NCI-H524 treated with DMSO at 0.1 percent for 48 hours (cell line): ENCODE measurements around the gene GRB10.
A peak's percentile ranks its signal among the peaks of the same experiment; 100 is the strongest.
"Not testable (repeated sequence)": the region's sequence is repeated elsewhere in the genome, so short reads cannot be mapped to it uniquely, and the experiment has no call there.

Experiments used
- DNase-seq: peaks from one replicate; lab custom pipeline; 2025; lab: John Stamatoyannopoulos, UW

GRB10 gene

DNA sequence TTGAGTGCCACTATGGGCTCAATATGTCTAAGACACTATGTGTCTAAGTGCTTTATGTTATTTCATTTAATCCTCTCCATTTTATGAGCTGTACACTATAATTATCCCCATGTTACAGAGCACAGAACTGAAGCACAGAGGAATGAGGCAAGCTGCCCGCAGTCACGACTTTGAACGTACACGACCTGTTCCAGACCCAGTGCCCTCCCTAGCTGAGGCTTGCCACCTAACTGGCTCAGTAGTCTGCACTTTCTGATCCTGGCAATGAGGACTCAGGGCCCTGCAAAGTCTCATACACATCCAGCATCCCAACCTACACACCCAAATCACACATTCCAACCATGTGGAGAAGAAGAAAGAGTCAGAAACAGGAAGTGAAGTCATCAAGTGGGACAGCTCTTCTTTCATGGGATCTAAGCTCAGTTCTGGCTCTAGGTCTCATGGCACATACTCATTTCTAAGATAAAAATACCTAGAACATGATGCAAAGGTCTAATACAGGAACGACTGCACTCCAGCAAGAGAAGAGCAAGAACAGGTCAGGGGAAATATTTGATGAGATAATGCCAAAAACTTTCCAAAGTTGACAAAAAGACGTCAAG is 175.1 kb downstream of the GRB10 start:
- no peak for DNase-seq

DNA sequence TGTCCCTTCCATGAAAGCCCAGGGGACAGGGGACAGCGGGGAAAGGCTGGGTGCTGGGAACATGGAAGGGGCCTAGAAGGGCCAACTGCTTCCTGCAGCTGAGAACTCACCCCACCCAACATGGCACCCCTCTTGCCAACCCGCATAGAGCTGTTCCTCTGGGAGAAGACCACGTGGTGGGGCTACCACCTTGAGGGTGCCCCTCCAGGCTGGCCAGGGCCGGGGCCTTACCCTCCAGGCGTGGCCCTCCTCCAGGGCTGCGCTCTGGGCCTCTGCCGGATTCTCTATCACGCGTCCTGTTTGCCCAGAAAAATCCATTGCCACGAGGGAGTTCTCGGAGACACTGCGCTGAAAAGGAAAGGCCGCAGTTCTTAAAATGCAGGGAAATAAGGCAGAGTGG is 177.6 kb downstream of the GRB10 start:
- DNase-seq: no peak

DNA sequence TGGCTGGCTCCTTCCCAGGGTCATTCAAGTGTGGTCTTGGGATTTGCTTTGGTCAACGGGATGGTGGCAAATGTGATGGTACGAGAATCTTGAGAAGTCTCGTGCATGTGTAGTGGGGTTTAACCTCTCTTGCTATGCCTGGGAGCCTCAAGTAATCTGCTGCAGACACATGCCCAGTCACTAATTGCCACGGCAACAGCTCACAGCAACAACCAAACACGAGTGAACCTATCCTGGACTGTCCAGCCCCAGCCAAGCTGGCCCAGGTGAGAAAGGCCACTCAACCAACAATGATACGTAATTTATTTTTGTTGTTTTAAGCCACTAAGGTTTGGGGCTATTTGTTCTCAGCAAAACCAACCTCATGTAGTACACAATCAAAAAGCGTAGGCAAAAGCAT is 179.4 kb downstream of the GRB10 start:
- DNase-seq: no peak

DNA sequence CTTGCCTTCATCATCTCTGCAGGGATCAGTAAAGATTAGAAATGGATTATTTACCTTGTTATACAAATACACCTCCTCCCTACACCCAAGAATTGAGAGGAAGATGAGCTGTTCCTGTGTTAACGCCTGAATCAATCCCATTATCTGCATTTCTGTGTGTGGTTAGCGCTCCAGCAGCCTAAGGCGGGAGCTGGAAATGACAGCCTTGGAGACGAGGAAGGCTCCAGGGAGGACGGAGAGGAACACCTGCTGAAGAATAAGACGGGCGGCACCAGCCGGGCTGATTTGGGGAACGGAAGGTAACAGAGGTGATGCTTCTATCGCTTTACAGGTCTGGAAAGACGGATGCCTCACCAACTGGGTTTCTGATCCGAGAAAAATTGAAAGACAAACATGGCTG is 183.3 kb downstream of the GRB10 start:
- no peak for DNase-seq

DNA sequence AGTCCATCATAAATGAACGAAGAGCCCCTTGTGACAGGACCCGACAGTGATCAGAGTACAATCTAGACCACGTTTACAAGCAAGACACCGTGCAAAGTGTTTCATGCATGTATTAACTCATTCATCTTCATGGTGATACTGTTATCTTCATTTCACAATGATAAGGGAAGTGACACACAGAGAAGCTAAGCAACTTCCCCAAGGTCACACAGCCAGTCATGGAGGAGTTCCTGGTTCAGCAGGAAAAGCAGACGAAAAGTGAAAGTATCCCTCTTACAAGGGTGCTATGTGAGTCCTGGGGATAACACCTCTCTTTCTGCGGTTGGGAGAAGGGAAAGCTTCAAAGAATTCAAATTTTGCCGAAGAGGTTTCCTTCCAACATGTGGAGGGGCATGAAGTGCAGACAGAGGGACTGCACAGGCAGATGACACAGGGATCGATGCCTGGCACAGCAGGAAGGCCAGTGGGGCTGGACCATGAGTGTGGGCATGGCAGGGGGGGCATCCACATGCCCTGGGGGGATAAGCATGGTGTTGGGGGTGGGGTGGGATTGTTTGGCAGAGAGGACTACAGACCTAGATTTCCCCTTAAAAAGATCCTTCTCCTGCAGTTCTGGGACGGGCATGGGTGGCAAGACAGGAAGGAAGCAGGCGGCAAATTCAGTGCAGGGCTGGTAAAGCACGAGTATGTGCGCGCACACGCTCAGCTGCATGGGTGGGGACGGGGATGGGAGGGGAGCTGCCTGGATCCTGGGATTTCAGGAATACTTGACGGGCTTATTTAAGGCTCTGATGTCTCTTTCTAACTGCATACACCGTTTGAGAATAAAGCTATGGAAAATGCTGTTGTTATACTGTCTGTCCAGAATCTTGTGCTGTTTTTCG is 184.0 kb downstream of the GRB10 start:
- no peak for DNase-seq

DNA sequence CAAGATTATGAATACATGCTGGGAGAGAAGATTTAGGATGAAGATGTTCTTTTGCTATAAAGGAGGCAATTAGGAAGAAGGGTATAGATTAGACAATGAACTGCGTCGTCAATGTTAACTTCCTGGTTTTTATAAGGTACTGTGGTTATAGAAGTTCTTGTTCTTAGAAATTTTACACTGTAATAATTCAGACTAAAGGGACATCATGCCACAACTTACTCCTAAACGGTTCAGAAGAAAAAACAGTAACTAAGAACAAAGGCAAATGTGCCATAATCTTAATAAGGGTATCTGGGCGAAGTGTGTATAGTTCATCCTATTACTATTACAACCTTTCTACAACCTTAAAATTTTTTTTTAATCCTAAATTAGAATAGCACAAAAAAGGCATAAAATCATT is 186.2 kb downstream of the GRB10 start:
- no peak for DNase-seq

DNA sequence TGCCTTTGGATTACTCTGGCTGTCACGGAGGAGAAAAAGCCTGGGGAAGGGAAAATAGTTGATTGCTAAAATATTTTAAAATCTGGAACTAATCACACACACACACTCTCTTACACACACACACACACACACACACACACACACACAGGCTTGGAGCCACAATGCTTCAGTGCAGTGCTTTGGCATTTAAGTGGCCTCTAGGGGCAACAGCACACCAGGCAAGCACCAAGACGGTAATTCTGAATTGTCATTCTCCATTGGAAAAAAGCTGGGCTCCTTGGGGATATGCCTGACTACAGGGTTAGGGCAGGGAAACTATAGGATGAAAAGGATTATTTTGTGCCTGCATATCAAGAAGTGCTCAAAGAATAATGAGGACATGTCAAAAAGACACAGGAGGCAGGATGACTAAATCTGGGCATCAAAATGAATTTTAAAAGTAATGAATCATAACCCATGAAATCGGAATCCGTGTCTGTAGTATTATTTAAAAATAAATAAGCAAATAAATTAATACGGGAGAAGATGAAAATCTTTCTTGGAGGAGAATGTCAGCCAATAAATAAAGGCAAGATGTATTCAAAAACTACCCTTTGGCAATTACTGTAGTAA is 187.1 kb downstream of the GRB10 start:
- no peak for DNase-seq

DNA sequence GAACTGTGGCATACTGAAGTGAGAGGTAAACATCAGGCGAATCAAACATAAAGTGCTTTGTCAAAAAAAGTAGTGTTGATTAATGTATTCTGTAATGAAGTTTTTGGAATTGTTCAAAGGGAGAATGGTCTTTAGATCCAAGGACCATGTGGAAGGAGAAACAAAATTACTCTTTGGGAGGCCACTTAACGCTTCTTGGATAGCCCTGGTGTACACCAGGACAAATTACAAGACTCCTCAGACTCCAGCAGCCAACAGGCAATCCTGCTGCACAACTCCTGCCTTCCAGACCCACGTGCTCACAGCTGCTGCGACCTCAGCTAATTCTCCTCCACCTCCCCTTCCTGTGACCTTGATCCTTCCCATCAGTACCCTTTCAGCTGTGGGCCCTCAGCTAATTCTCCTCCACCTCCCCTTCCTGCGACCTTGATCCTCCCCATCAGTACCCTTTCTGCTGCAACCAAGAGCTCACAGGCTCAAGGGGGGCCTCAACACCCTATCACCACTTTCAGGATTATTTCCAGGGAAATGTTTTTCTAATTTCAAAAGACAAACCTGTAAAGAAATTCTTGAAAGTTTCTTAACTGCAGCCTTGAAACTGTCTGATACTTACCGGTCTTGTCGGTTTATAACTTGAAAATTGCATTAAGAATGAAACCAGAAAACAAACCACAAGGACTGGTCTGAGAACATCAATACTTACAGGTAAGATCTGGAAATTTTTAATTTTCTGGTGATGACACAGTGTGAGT is 187.8 kb downstream of the GRB10 start:
- no peak for DNase-seq

DNA sequence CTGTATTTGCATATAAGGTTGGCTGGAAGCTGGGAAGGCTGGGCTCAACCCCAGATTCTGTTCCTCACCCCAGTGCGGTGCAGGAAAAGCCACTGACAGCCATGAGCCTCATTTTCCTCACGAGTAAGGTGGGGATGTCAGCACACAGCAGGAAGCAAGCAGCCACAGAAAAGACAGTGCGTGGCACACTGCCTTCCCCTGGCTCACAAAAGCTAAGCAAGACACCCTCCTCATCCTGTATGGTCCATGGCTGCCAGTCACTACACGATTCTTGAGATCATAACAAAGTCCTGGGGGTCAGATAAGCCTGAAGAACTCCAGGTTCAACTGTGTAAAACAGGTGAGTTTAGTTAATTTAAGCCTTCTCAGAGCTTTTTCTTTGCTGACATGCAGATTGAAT is 188.6 kb downstream of the GRB10 start:
- DNase-seq: no peak

DNA sequence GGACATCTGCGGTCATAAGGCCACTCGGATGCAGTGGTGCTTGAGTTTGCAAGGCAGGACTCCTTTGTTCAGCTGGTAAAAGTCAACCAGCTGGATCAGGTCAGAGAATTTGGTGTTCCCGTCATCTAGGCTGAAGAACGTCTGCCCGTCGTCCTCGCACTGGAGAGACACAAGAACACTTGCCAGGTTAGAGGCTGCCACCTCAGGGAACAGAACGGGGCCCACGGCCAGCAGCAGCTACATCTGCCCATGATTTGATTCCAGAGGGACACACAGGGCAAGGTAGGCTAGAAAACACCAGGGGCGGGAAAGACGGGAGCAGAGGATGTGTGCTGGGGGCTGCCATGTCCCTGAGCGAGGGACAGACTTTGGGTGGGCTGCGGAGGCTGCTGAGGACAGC is 189.8 kb downstream of the GRB10 start:
- DNase-seq: no peak

DNA sequence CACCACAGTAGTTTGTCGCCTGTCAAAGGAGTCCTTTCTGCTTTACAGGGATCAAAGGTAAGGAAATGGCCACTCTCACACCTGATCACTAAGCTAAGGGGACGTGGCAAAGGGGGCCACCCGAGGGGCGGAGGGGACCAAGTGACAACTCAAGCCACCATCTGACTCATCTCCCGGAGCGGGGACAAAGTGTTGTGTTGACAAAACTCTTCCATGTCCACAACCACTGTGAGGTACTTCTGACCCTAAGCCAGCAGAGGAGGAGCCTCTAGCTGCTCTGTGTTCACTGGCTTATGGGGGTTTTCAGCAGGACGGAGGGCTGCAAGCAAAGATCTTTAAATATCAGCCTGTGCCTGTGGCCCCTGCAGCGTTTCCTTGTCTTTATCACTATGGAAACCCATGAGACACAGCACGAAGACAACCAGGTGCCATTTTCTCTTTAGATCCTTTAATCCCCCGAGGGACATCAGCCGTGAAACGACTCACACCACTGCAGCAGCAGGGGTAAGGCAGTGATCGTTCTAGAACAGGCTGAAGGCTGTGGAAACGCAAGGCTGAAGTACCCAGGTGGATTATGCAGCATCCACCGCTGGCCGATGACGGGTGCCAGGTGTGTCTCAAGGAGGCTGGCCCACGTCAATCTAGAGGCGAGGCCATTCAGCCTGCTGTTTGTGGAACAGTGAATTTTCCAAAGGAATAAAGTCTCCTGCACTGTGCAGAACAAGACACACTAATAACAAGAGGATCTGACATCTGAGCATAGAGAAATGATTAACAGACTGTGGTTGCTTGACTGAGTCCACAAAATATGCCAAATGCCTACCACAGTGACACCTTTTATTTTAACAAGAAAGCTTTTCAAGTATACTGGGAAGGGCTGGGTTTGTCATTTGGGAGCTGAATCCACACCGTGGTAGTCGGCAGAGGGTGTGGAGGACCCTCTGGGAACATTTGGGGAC is 190.9 kb downstream of the GRB10 start:
- DNase-seq: peak; percentile 69

DNA sequence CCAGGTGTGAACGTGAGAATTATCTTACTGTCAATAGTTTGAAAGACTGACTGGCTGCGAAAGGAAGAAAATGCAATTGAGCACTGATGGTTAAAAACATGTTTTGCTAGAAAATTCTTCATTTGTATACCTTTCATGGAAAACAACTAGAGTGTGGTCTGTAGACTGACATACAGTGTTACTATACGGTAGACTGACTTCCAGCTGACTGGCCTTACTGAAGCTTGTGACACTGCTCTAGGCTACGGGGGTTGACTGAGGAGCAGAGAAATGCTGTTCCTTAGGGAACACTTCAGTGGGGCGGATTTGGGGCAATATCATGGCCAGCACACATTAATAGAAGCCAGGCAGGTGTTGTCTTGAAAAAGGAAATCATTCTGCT is 191.6 kb downstream of the GRB10 start:
- DNase-seq: no peak

DNA sequence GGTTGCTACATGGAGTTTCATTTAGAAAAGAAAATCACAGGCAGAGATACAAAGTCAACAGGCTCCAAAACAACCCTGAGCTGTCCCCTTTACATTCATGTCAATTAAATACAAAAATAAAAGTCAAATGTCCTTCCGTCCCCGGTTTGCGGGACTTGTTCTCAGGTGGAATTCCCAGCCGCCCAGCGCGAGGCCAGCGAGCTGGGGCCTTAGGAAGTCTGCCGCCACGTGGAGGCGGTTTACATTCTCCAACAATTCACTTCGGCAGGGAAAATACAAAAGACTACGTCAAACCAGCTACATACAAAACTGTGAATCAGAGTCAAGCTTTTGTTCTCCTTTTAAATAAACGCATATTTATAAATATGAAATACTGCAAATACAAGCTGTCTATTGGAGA is 192.2 kb downstream of the GRB10 start:
- DNase-seq: no peak

DNA sequence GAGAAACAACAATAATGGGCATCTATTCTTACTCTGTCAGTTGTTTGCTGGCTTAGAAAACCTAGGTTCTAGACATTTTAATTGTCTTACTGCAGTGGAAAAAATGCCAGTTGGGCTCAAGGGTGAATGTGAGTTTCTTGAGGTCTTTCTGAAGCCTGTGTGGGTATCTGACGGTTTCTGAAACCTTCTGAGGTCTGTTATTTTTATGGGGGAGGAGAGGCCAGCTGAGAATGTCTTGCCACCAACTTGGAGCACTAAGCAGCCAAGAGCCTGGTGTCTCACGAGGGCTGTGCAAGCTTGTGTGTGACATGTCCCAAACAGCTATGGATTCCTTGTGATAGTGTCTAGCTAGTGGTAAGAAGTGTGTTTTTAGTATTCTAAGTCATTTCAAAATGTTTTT is 193.3 kb downstream of the GRB10 start:
- no peak for DNase-seq

DNA sequence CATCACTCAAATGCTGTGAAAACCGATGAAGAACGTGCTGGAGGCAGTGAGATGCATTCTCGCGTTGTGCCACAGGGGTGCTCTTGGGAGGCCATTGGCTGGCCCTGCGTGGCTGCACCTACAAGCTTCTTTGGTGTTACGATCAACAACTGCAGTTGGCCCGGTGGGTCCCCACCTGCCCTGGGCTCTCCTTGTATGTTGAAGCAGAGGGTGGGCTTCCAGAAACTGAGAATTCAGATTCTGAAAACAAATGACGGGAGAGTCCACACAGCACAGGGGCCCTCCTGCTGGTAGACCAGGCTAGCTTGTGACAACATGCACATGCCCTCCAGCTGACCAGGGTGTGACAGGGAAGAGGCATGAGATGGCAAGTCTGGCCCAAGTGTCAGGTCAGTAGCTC is 193.8 kb downstream of the GRB10 start:
- no peak for DNase-seq

DNA sequence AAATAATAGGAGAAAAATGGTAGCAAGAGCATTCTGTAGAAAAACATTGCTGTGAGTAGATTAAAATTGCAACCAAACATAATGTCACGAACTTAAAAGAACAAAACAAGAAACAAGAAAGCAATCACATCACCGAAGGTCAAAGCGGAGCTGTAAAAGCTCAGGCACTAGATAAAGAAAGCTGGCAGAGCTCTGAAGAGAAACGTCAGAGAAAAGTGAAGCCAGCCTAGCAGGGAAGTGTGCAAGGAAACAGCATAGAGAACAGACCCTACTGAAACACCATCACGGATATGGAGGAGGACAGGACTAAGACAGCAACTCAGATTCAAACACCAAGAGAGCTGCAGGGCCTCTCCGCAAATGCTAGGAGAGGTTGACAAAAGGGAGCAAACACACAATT is 195.0 kb downstream of the GRB10 start:
- no peak for DNase-seq

DNA sequence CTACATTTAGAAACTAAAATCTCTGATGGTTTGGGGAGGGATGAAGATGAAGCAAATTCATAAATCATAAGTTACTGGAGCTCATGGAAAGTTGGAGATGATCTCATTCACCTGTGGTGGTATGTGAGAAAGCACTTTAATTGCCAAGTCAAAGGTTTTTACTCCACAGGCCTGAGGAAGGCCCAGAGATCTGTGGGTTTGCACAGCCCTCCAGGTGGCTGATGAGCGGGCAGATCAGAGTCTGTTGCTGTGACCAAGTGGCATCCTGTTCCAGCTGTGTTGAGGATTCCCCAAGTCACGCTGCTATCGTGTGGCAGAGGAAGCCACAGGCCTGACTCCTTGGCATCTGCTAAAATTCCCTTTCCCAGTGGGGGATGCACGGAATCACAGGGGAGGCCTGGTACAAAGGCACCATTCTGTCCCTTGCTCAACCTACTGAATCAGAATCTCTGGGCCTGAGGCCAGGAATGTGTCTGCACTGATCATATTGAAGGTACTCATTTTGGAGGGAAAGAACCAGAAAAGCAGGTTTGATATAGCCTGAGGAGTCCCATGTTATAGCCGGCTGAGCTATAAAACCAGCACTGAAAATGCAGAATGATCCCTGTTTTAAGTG is 197.8 kb downstream of the GRB10 start:
- no peak for DNase-seq

DNA sequence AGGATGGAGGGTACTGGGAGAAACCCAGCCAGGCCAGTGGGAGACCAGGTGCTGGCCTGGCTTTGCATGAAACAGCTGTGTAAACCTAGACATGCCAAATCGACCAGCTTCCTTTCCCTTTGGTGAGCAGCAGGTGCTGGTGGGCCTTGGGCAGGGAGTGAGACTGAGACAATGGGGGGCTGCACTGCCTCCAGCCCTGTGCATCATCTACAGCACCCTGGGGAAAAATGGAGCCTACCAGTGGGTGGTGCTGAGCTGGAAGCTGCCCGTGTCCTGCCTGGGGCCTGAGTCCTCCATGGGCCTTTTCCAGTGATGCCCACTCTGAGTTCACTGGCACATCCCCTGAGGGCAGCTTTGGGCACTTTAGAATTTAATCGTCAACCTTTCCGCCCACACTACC is 198.3 kb downstream of the GRB10 start:
- DNase-seq: no peak

DNA sequence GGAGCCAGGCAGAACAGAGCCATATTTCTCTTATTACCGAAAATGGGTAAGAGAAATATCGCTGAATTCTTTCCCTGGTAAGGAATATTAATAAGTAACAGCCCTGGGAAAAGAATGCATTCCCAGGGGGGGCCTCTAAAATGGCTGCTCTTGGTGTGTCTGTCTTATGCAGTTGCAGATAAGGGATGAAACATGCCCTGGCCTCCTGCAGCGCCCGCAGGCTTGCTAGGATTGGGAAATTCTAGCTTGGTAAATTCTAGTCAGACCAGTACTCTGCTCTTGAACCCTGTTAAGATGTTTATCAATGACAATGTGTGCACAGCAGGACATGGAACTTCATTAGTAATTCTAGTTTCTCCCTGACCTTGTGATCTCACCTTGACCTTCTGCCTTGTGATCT is 199.4 kb downstream of the GRB10 start:
- not testable (repeated sequence) for DNase-seq

DNA sequence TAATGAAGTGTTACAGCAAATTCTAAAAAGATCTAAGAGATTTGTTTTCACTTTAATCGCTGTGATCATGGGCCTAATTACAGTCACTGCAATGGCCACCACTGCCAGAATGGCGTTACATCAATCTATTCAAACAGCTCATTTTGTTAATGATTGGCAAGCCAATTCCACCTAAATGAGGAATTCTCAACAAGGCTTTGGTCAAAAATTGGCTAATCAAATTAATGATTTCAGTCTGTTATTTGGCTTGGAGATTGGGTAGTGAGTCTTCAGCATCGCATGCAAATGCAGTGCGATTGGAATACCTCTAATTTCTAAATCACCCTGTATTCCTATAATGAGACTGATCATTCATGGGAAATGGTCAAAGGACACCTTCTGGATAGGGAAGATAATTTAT is 200.4 kb downstream of the GRB10 start:
- not testable (repeated sequence) for DNase-seq

DNA sequence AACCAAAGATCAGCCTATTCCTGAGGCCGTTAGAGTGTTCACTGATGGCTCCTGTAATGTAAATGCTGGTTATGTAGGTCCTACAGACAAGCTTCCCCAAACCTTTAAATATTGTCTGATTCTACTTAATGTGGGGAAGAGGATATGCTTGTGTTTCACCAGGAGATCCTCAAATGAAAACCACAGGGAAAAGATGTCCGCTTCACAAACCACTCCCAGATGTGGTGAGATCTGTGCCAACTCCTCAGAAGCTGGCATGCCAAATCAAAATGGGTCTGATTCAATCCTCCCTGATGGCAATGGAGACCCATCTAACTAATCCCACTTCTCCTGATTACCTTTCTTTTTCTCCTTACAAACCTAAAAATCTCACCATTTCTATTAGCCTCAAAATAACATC is 202.0 kb downstream of the GRB10 start:
- DNase-seq: not testable (repeated sequence)
